A549 (cell line): ENCODE results near the gene CISH.

ENCODE experiments used
- CBX8 ChIP-seq: fragments of 200-600 bp; sonication (generic); IDR thresholded peaks from 2 replicates; pipeline ENCODE4 v1.6.1; 2016
- CHD2 ChIP-seq: fragments of 150-350 bp; IDR thresholded peaks from 2 replicates; pipeline ENCODE4 v1.6.1; 2014; ENCODE audit warnings: low read length; ENCODE audit not compliant: partially characterized antibody
- CHD4 ChIP-seq: fragments of 200-600 bp; sonication (generic); IDR thresholded peaks from 2 replicates; pipeline ENCODE4 v1.6.1; 2016; ENCODE audit warnings: antibody characterized with exemption, mild to moderate bottlenecking, borderline replicate concordance
- EP300 ChIP-seq, 2 experiments: fragments of >200 bp; sonication (Bioruptor Twin); formaldehyde crosslinking; IDR thresholded peaks; 2 replicates in 1 of 2; 3 replicates in 1 of 2; pipeline ENCODE4 v1.6.1; 2016 to 2017
- JUN ChIP-seq, 2 experiments: fragments of >200 bp; sonication (Bioruptor Twin); formaldehyde crosslinking; IDR thresholded peaks; 2 replicates in 1 of 2; 3 replicates in 1 of 2; pipeline ENCODE4 v1.6.1; 2016 to 2017
- NR3C1 ChIP-seq: fragments of >200 bp; sonication (Bioruptor Twin); formaldehyde crosslinking; IDR thresholded peaks from 3 replicates; pipeline ENCODE4 v1.6.1; 2017
- PBX3 ChIP-seq: IDR thresholded peaks from 2 replicates; pipeline ENCODE4 v1.6.1; 2012
- POLR2A ChIP-seq: IDR thresholded peaks from 2 replicates; pipeline ENCODE4 v1.6.1; 2012; ENCODE audit warnings: mild to moderate bottlenecking, low read length
- RAD21 ChIP-seq, 2 experiments: fragments of >200 bp in 1 of 2; sonication (Bioruptor Twin) in 1 of 2; formaldehyde crosslinking in 1 of 2; IDR thresholded peaks in 1 of 2; conservative IDR thresholded peaks in 1 of 2; 2 replicates in 1 of 2; 3 replicates in 1 of 2; pipeline ENCODE4 v1.6.1; 2012 to 2018; ENCODE audit warnings: inconsistent platforms in 1 of 2
- TFCP2L1 ChIP-seq: fragments of 250-450 bp; sonication (Bioruptor Pico); IDR thresholded peaks from 2 replicates; pipeline ENCODE4 v1.5.0; 2021; ENCODE audit warnings: mild to moderate bottlenecking
- ZC3H11A ChIP-seq: fragments of 450-650 bp; IDR thresholded peaks from 2 replicates; pipeline ENCODE4 v1.6.1; 2014; ENCODE audit warnings: antibody characterized with exemption, mild to moderate bottlenecking
- ZSCAN20 ChIP-seq: fragments of 250-450 bp; sonication (Bioruptor Pico); IDR thresholded peaks from 2 replicates; pipeline ENCODE4 v1.8.0; 2022; ENCODE audit warnings: mild to moderate bottlenecking, moderate library complexity
- TF ChIP-seq, protein P1 (sequence below): fragments of >200 bp; sonication (Bioruptor Twin); formaldehyde crosslinking; IDR thresholded peaks from 3 replicates; pipeline ENCODE4 v1.5.1; 2016
- TF ChIP-seq, protein P2 (sequence below): fragments of 200-600 bp; sonication (generic); IDR thresholded peaks from 2 replicates; pipeline ENCODE4 v1.6.1; 2016; ENCODE audit warnings: antibody characterized with exemption, mild to moderate bottlenecking, moderate library complexity

GRCh38 chr3:50637945-50638344 is 26.4 kb upstream of the CISH start:
- TF ChIP-seq EP300 (IDR thresholded peaks at IDR 0.05) (no peak), CBX8 (no peak), TFCP2L1 (CRISPR knock-in tag) (no peak), CHD2 (no peak), POLR2A (no peak), CHD4 (no peak), NR3C1 (no peak), JUN (IDR thresholded peaks at IDR 0.05) (no peak), ZC3H11A (no peak), RAD21 (conservative IDR thresholded peaks at IDR 0.05 in 1 of 2, IDR thresholded peaks at IDR 0.05 in 1 of 2) (no peak), PBX3 (no peak), ZSCAN20 (no peak)
- TF ChIP-seq, protein P1, sequence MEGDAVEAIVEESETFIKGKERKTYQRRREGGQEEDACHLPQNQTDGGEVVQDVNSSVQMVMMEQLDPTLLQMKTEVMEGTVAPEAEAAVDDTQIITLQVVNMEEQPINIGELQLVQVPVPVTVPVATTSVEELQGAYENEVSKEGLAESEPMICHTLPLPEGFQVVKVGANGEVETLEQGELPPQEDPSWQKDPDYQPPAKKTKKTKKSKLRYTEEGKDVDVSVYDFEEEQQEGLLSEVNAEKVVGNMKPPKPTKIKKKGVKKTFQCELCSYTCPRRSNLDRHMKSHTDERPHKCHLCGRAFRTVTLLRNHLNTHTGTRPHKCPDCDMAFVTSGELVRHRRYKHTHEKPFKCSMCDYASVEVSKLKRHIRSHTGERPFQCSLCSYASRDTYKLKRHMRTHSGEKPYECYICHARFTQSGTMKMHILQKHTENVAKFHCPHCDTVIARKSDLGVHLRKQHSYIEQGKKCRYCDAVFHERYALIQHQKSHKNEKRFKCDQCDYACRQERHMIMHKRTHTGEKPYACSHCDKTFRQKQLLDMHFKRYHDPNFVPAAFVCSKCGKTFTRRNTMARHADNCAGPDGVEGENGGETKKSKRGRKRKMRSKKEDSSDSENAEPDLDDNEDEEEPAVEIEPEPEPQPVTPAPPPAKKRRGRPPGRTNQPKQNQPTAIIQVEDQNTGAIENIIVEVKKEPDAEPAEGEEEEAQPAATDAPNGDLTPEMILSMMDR: no peak
- TF ChIP-seq, protein P2, sequence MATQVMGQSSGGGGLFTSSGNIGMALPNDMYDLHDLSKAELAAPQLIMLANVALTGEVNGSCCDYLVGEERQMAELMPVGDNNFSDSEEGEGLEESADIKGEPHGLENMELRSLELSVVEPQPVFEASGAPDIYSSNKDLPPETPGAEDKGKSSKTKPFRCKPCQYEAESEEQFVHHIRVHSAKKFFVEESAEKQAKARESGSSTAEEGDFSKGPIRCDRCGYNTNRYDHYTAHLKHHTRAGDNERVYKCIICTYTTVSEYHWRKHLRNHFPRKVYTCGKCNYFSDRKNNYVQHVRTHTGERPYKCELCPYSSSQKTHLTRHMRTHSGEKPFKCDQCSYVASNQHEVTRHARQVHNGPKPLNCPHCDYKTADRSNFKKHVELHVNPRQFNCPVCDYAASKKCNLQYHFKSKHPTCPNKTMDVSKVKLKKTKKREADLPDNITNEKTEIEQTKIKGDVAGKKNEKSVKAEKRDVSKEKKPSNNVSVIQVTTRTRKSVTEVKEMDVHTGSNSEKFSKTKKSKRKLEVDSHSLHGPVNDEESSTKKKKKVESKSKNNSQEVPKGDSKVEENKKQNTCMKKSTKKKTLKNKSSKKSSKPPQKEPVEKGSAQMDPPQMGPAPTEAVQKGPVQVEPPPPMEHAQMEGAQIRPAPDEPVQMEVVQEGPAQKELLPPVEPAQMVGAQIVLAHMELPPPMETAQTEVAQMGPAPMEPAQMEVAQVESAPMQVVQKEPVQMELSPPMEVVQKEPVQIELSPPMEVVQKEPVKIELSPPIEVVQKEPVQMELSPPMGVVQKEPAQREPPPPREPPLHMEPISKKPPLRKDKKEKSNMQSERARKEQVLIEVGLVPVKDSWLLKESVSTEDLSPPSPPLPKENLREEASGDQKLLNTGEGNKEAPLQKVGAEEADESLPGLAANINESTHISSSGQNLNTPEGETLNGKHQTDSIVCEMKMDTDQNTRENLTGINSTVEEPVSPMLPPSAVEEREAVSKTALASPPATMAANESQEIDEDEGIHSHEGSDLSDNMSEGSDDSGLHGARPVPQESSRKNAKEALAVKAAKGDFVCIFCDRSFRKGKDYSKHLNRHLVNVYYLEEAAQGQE: no peak
